Measurements from ENCODE around the gene WDR4.

DNA sequence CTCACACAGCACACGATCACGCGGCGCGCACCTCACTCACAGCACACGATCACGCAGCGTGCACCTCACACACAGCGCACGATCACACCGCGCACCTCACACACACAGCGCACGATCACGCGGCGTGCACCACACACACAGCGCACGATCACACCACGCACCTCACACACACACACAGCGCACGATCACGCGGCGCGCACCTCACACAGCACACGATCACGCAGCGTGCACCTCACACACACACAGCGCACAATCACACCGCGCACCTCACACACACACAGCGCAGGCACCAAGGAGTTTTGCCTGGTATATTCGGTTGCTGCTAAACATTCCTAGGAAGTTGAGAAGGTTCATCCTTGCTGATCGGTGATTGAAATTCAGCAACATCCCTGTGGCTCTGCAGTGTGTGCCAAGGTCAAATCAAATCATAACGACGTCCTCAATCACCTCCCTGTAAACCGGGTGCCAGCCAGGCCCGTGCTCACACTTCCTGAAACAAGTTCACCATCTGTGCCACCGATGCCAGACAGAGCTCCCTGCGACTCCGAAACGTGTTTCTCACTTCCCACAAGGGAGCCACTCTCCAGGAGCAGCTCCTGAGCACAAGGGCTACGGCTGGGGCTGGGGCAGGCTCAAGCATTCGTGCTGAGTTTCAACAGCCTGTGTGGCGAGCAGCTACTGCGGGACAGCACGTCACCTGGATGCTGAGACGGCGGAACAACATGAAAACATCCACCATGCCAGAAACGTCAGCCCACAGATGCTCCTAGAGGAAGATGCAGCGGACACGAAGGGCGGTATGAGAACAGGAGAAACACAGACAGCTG lies 30.2 kb downstream of the WDR4 start:
- TF ChIP-seq, protein P1, sequence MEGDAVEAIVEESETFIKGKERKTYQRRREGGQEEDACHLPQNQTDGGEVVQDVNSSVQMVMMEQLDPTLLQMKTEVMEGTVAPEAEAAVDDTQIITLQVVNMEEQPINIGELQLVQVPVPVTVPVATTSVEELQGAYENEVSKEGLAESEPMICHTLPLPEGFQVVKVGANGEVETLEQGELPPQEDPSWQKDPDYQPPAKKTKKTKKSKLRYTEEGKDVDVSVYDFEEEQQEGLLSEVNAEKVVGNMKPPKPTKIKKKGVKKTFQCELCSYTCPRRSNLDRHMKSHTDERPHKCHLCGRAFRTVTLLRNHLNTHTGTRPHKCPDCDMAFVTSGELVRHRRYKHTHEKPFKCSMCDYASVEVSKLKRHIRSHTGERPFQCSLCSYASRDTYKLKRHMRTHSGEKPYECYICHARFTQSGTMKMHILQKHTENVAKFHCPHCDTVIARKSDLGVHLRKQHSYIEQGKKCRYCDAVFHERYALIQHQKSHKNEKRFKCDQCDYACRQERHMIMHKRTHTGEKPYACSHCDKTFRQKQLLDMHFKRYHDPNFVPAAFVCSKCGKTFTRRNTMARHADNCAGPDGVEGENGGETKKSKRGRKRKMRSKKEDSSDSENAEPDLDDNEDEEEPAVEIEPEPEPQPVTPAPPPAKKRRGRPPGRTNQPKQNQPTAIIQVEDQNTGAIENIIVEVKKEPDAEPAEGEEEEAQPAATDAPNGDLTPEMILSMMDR (IDR thresholded peaks at IDR 0.05; ENCODE audit: low read depth, low read length, poor library complexity, severe bottlenecking): no peak
- no peak for TF ChIP-seq EZH2phosphoT487 (IDR thresholded peaks at IDR 0.05; ENCODE audit: borderline replicate concordance, low read length)
